ENCODE data around the gene AK5.
"Not testable (repeated sequence)": the region's sequence is repeated elsewhere in the genome, so short reads cannot be mapped to it uniquely, and the experiment has no call there.

The AK5 gene

DNA sequence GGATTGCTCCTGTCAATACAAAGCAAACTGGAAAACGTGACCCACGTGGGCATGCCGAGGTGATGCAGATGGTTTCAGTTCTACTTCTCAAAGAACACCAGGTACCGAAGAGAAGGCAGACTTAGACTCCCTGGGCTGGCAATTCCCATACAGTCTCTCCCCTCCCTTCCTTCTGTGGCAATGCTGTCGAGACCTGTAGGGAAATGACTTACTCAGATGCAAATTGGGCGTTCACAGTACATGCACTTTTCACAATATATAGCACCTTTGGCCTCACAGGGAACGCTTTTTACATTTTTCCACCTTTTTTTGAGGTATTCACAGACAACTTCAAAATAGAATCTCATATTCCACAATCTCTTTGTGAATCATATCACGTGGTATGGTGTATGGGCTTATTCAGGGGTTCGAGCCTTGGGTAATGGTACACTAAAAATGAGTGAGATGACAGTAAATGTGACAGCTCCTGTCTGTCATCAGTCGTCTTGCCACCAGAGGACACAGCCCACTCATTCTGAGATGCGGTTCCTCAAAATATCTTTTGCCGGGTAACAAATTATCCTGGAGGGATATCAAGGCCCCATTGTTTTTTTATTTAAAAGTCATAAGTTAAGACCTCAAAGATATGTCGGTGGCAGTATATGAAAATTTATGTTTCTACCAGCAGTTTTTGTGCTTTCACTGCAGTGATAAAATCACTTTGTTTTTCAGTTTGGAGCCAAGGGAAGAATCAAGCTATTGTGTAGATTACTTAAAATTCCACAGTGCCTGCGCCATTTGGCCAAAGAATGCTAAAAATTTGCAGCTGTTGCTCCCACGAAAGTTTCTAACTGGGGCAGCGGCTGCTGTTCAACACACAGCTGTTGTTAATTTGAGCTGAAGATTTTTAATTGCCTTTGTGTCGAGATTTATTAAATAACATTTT lies 232.3 kb downstream of the AK5 start:
- Histone ChIP-seq H3K27ac (ENCODE audit: low read depth, low read length) (no peak overlapping the region), H3K9ac (ENCODE audit: low read length) (no peak overlapping the region), H3K27me3 (ENCODE audit: control insufficient read depth in 1 of 2, insufficient read depth in 2 of 2, low read length in 2 of 2) (no peaks in the 10 kb centered on the region), H3K4me1 (ENCODE audit: insufficient read depth, low read length) (no peaks in the 10 kb centered on the region), H3K36me3 (ENCODE audit: insufficient read depth, low read length) (no peaks in the 10 kb centered on the region), H3K9me3 (ENCODE audit: low read length) (no peaks in the 10 kb centered on the region), H3K4me3 (ENCODE audit: low read depth in 1 of 2, low read length in 2 of 2) (no peak overlapping the region)

DNA sequence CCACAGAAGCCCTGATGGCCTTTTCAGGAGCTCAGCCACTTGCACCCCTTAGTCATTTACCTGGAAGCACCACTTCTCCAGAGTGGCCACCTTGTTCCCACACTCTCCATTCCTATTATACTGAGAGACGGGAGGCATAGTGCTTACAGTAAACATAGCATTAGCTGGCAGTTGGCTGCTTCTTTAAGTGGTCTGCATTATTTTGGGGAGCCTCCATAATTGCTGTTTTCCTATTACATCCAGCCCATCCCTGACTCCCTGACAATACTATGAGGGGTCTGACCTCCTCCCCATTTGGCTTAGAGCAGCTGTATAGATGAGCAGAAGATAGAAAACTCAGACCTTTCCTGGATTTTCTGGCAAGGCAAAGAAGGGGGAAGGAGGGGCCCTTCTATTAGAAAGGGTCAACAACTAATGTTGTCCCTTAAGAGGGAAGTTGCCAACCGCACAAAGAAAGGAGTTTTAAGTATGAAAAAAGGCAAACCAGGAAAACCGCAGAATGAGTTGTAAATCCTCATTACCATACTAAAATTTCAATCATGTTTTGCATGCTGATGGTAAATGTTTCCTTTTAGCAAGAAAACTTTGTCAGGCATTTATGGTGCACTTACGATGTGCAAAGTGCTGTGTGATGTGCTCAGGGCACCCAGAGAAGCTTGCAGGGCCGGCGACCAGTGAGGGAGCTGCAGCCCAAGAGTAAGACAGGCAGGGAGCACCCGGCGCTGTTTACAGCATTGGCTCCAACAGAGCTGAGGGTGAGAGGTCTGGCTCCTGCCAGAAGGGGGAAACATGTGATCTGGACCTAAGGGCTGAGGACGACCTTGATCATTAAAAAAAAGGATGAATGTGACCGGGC lies 233.3 kb downstream of the AK5 start:
- H3K9ac ChIP-seq (ENCODE audit: low read length): no peak overlapping the region

GRCh38 chr1:77516106-77516505 lies 234.3 kb downstream of the AK5 start:
- Histone ChIP-seq H3K4me1 (ENCODE audit: insufficient read depth, low read length) (no peaks in the 10 kb centered on the region), H3K9me3 (ENCODE audit: low read length) (no peaks in the 10 kb centered on the region), H3K27me3 (ENCODE audit: control insufficient read depth in 1 of 2, insufficient read depth in 2 of 2, low read length in 2 of 2) (no peaks in the 10 kb centered on the region), H3K27ac (ENCODE audit: low read depth, low read length) (no peak overlapping the region), H3K36me3 (ENCODE audit: insufficient read depth, low read length) (no peaks in the 10 kb centered on the region), H3K4me3 (ENCODE audit: low read depth in 1 of 2, low read length in 2 of 2) (no peak overlapping the region), H3K9ac (ENCODE audit: low read length) (no peak overlapping the region)

More for the DNA sequence above, 233.3 kb downstream of the AK5 start:
- H3K27ac ChIP-seq (ENCODE audit: low read depth, low read length): no peak overlapping the region
- no peaks in the 10 kb centered on the region for H3K27me3 ChIP-seq (ENCODE audit: control insufficient read depth in 1 of 2, insufficient read depth in 2 of 2, low read length in 2 of 2)
- H3K4me1 ChIP-seq (ENCODE audit: insufficient read depth, low read length): no peaks in the 10 kb centered on the region
- H3K36me3 ChIP-seq (ENCODE audit: insufficient read depth, low read length): no peaks in the 10 kb centered on the region
- H3K9me3 ChIP-seq (ENCODE audit: low read length): no peaks in the 10 kb centered on the region
- H3K4me3 ChIP-seq (ENCODE audit: low read depth in 1 of 2, low read length in 2 of 2): no peak overlapping the region

- Histone ChIP-seq H3K9ac (ENCODE audit: low read length) (no peak overlapping the region), H3K4me3 (ENCODE audit: low read depth in 1 of 2, low read length in 2 of 2) (no peak overlapping the region), H3K27me3 (ENCODE audit: control insufficient read depth in 1 of 2, insufficient read depth in 2 of 2, low read length in 2 of 2) (no peaks in the 10 kb centered on the region), H3K27ac (ENCODE audit: low read depth, low read length) (no peak overlapping the region), H3K4me1 (ENCODE audit: insufficient read depth, low read length) (no peaks in the 10 kb centered on the region), H3K9me3 (ENCODE audit: low read length) (no peaks in the 10 kb centered on the region), H3K36me3 (ENCODE audit: insufficient read depth, low read length) (no peaks in the 10 kb centered on the region)
These were observed 242.2 kb downstream of the AK5 start for GRCh38 chr1:77524038-77524437.

DNA sequence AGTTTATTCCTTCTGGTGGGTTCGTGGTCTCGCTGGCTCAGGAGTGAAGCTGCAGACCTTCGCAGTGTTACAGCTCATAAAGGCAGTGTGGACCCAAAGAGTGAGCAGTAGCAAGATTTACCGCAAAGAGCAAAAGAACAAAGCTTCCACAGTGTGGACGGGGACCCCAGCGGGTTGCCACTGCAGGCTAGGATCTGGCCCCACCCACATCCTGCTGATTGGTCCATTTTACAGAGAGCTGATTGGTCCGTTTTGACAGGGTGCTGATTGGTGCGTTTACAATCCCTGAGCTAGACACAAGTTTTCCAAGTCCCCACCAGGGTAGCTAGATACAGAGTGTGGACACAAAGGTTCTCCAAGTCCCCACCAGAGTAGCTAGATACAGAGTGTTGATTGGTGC lies 249.3 kb downstream of the AK5 start:
- not testable (repeated sequence) for H3K27me3 ChIP-seq (ENCODE audit: control insufficient read depth in 1 of 2, insufficient read depth in 2 of 2, low read length in 2 of 2); H3K9ac ChIP-seq (ENCODE audit: low read length); H3K4me1 ChIP-seq (ENCODE audit: insufficient read depth, low read length); H3K9me3 ChIP-seq (ENCODE audit: low read length); H3K4me3 ChIP-seq (ENCODE audit: low read depth in 1 of 2, low read length in 2 of 2); H3K27ac ChIP-seq (ENCODE audit: low read depth, low read length); H3K36me3 ChIP-seq (ENCODE audit: insufficient read depth, low read length)

DNA sequence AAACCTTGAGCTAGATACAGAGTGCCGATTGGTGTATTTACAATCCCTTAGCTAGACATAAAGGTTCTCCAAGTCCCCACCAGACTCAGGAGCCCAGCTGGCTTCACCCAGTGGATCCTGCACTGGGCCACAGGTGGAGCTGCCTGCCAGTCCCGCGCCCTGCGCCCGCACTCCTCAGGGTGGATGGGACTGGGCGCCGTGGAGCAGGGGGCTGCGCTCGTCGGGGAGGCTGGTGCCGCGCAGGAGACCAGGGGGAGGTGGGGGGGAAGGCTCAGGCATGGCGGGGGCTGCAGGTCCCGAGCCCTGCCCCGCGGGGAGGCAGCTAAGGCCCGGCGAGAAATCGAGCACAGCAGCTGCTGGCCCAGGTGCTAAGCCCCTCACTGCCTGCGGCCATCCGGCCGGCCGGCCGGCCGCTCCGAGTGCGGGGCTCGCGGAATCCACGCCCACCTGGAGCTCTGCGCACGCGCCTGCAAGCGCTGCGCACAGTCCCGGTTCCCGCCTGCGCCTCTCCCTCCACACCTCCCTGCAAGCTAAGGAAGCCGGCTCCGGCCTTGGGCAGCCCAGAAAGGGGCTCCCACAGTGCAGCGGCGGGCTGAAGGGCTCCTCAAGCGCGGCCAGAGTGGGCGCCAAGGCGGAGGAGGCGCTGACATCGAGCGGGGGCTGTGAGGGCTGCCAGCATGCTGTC lies 249.9 kb downstream of the AK5 start:
- H3K9ac ChIP-seq (ENCODE audit: low read length); H3K27me3 ChIP-seq (ENCODE audit: control insufficient read depth in 1 of 2, insufficient read depth in 2 of 2, low read length in 2 of 2); H3K4me3 ChIP-seq (ENCODE audit: low read depth in 1 of 2, low read length in 2 of 2): not testable (repeated sequence)

GRCh38 chr1:77532641-77533040 lies 250.8 kb downstream of the AK5 start:
- Histone ChIP-seq H3K27ac (ENCODE audit: low read depth, low read length) (no peak overlapping the region), H3K4me1 (ENCODE audit: insufficient read depth, low read length) (no peaks in the 10 kb centered on the region), H3K4me3 (ENCODE audit: low read depth in 1 of 2, low read length in 2 of 2) (no peak overlapping the region), H3K27me3 (ENCODE audit: control insufficient read depth in 1 of 2, insufficient read depth in 2 of 2, low read length in 2 of 2) (no peaks in the 10 kb centered on the region), H3K9me3 (ENCODE audit: low read length) (no peaks in the 10 kb centered on the region), H3K9ac (ENCODE audit: low read length) (no peak overlapping the region), H3K36me3 (ENCODE audit: insufficient read depth, low read length) (no peaks in the 10 kb centered on the region)

More for the DNA sequence above, 249.9 kb downstream of the AK5 start:
- H3K27ac ChIP-seq (ENCODE audit: low read depth, low read length); H3K36me3 ChIP-seq (ENCODE audit: insufficient read depth, low read length); H3K9me3 ChIP-seq (ENCODE audit: low read length); H3K4me1 ChIP-seq (ENCODE audit: insufficient read depth, low read length): not testable (repeated sequence)

GRCh38 chr1:77533660-77534305 lies 252.0 kb downstream of the AK5 start:
- no peaks in the 10 kb centered on the region for H3K9me3 ChIP-seq (ENCODE audit: low read length)
- H3K36me3 ChIP-seq (ENCODE audit: insufficient read depth, low read length): no peaks in the 10 kb centered on the region
- H3K9ac ChIP-seq (ENCODE audit: low read length): no peak overlapping the region
- no peak overlapping the region for H3K27ac ChIP-seq (ENCODE audit: low read depth, low read length)
- H3K27me3 ChIP-seq (ENCODE audit: control insufficient read depth in 1 of 2, insufficient read depth in 2 of 2, low read length in 2 of 2): no peaks in the 10 kb centered on the region
- no peak overlapping the region for H3K4me3 ChIP-seq (ENCODE audit: low read depth in 1 of 2, low read length in 2 of 2)
- no peaks in the 10 kb centered on the region for H3K4me1 ChIP-seq (ENCODE audit: insufficient read depth, low read length)

- H3K36me3 ChIP-seq (ENCODE audit: insufficient read depth, low read length): no peaks in the 10 kb centered on the region
- H3K9me3 ChIP-seq (ENCODE audit: low read length): no peaks in the 10 kb centered on the region
- no peaks in the 10 kb centered on the region for H3K4me1 ChIP-seq (ENCODE audit: insufficient read depth, low read length)
- H3K9ac ChIP-seq (ENCODE audit: low read length): no peak overlapping the region
- no peaks in the 10 kb centered on the region for H3K27me3 ChIP-seq (ENCODE audit: control insufficient read depth in 1 of 2, insufficient read depth in 2 of 2, low read length in 2 of 2)
- no peak overlapping the region for H3K4me3 ChIP-seq (ENCODE audit: low read depth in 1 of 2, low read length in 2 of 2)
- H3K27ac ChIP-seq (ENCODE audit: low read depth, low read length): no peak overlapping the region
These were observed 252.6 kb downstream of the AK5 start for GRCh38 chr1:77534456-77534855.

DNA sequence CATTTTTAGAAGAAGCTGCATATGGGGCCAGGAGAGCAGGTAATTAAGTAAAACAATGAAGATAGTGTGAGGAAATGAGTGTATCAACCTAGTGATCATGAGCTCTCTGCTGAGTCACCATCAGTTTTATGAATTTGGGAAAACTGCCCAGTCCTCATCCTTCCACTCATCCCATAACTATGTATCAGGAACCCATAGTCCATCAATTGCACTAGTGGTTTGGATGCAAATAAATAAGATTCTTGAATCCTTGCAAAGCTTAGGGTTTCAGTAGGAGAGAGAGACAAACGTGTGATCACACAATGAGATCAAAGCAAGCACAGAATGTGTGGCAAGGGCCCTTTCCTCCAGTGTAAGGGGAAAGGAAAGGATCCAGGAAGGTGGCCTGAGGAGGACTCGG lies 255.0 kb downstream of the AK5 start:
- Histone ChIP-seq H3K9me3 (ENCODE audit: low read length) (no peaks in the 10 kb centered on the region), H3K27me3 (ENCODE audit: control insufficient read depth in 1 of 2, insufficient read depth in 2 of 2, low read length in 2 of 2) (no peaks in the 10 kb centered on the region), H3K36me3 (ENCODE audit: insufficient read depth, low read length) (no peaks in the 10 kb centered on the region), H3K4me3 (ENCODE audit: low read depth in 1 of 2, low read length in 2 of 2) (no peak overlapping the region), H3K27ac (ENCODE audit: low read depth, low read length) (no peak overlapping the region), H3K9ac (ENCODE audit: low read length) (no peak overlapping the region), H3K4me1 (ENCODE audit: insufficient read depth, low read length) (no peaks in the 10 kb centered on the region)

Data from muscle layer of colon (tissue), 2 donors.